IMR-90 (cell line): ENCODE data around the gene KLF12. TPM values are rescaled to one million over a fixed set of nuclear protein-coding genes. Genes with fewer than 3 reads are reported as not detected.

Experiments
- ATAC-seq: fragments of 200-7000 bp; cut with Tn5 transposase; 2 replicates; pipeline ENCODE4 v1.9.1; 2020; ENCODE audit warnings: low read depth, mild to moderate bottlenecking, moderate library complexity
- BruUV-seq: library from RNA; stranded (reverse); fragments of 400-500 nt; replicated peaks from 2 replicates; lab custom pipeline; 2021; lab: Mats Ljungman, UMichigan
- CTCF ChIA-PET: fragments of 300-600 bp; formaldehyde crosslinking; extraction: SDS; loops from one replicate; lab custom pipeline; 2021; ENCODE audit warnings: antibody characterized with exemption; lab: Yijun Ruan, JAX
- POLR2A ChIA-PET: fragments of 300-600 bp; sonication (Branson Sonifier 250); formaldehyde crosslinking; loops from one replicate; lab custom pipeline; 2022; ENCODE audit warnings: antibody characterized with exemption; ENCODE audit not compliant: unreplicated experiment; lab: Charles Lee
- DNase-seq: peaks from one replicate; pipeline ENCODE4 v3.0.0; 2013
- H2AFZ ChIP-seq: replicated peaks from 2 replicates; pipeline ENCODE3; 2013; ENCODE audit warnings: low read length, mild to moderate bottlenecking; ENCODE audit not compliant: poor library complexity
- H2AK5ac ChIP-seq: 2 replicates; pipeline ENCODE4 v1.6.1; 2013; ENCODE audit warnings: low read depth, low read length, inconsistent platforms
- H2AK9ac ChIP-seq: replicated peaks from 2 replicates; pipeline ENCODE3; 2013; ENCODE audit warnings: mild to moderate bottlenecking, low read depth, low read length, moderate library complexity; ENCODE audit not compliant: poor library complexity
- H2BK120ac ChIP-seq: 2 replicates; pipeline ENCODE4 v1.6.1; 2013; ENCODE audit warnings: low read depth, low read length, inconsistent platforms
- H2BK15ac ChIP-seq: 3 replicates; pipeline ENCODE4 v1.6.1; 2013; ENCODE audit warnings: low read depth, low read length, inconsistent platforms
- H2BK20ac ChIP-seq: 2 replicates; pipeline ENCODE4 v1.6.1; 2013; ENCODE audit warnings: low read depth, mild to moderate bottlenecking, inconsistent platforms, low read length, moderate library complexity
- H2BK5ac ChIP-seq: 2 replicates; pipeline ENCODE4 v1.6.1; 2013; ENCODE audit warnings: mild to moderate bottlenecking, low read depth, low read length, inconsistent platforms; ENCODE audit not compliant: poor library complexity, severe bottlenecking
- H3K14ac ChIP-seq: replicated peaks from 2 replicates; pipeline ENCODE4 v1.6.1; 2013; ENCODE audit warnings: low read depth, low read length, inconsistent platforms
- H3K18ac ChIP-seq: 2 replicates; pipeline ENCODE4 v1.6.1; 2013; ENCODE audit warnings: low read depth, low read length, control low read depth
- H3K23ac ChIP-seq: 2 replicates; pipeline ENCODE4 v1.6.1; 2013; ENCODE audit warnings: low read depth, low read length, inconsistent platforms
- H3K27ac ChIP-seq: 2 replicates; pipeline ENCODE4 v1.5.1; 2013; ENCODE audit warnings: mild to moderate bottlenecking, control low read depth, low read length; ENCODE audit not compliant: insufficient read depth
- H3K27me3 ChIP-seq: 2 replicates; pipeline ENCODE4 v1.6.1; 2013; ENCODE audit warnings: low read length; ENCODE audit not compliant: control insufficient read depth, insufficient read depth
- H3K36me3 ChIP-seq: 2 replicates; pipeline ENCODE4 v1.6.1; 2013; ENCODE audit warnings: low read length, mixed read lengths; ENCODE audit not compliant: control insufficient read depth, insufficient read depth
- H3K4ac ChIP-seq: 2 replicates; pipeline ENCODE4 v1.6.1; 2013; ENCODE audit warnings: low read depth, low read length, inconsistent platforms
- H3K4me1 ChIP-seq: 2 replicates; pipeline ENCODE4 v1.6.1; 2013; ENCODE audit warnings: low read length, mixed read lengths; ENCODE audit not compliant: control insufficient read depth, insufficient read depth
- H3K4me2 ChIP-seq: 2 replicates; pipeline ENCODE4 v1.6.1; 2013; ENCODE audit warnings: low read depth, mild to moderate bottlenecking, control low read depth, low read length, moderate library complexity
- H3K4me3 ChIP-seq: 2 replicates; pipeline ENCODE4 v1.5.1; 2013; ENCODE audit warnings: low read depth, mild to moderate bottlenecking, control low read depth, low read length, moderate library complexity; ENCODE audit not compliant: insufficient read depth
- H3K56ac ChIP-seq: 2 replicates; pipeline ENCODE4 v1.6.1; 2013; ENCODE audit warnings: low read length, inconsistent platforms; ENCODE audit not compliant: insufficient read depth; ENCODE audit errors: extremely low read depth
- H3K79me1 ChIP-seq, 2 experiments: 2 replicates each; pipeline ENCODE4 v1.6.1; 2013; ENCODE audit warnings: low read length in 2 of 2, inconsistent platforms in 1 of 2, low read depth in 1 of 2
- H3K9ac ChIP-seq: 2 replicates; pipeline ENCODE4 v1.6.1; 2013; ENCODE audit warnings: low read depth, low read length, control low read depth
- H3K9me1 ChIP-seq: 2 replicates; pipeline ENCODE4 v1.6.1; 2013; ENCODE audit warnings: low read length, inconsistent platforms; ENCODE audit not compliant: insufficient read depth
- H3K9me3 ChIP-seq: 2 replicates; pipeline ENCODE4 v1.6.1; 2013; ENCODE audit warnings: low read length; ENCODE audit not compliant: control insufficient read depth, insufficient read depth
- H4K20me1 ChIP-seq: 2 replicates; pipeline ENCODE4 v1.6.1; 2013; ENCODE audit warnings: low read length, inconsistent platforms; ENCODE audit not compliant: insufficient read depth
- H4K5ac ChIP-seq: 2 replicates; pipeline ENCODE4 v1.6.1; 2013; ENCODE audit warnings: mild to moderate bottlenecking, low read depth, low read length, control low read depth
- H4K8ac ChIP-seq, 2 experiments: 2 replicates each; pipeline ENCODE4 v1.6.1; 2013; ENCODE audit warnings: low read depth in 2 of 2, low read length in 2 of 2, control low read depth in 1 of 2, inconsistent platforms in 1 of 2
- H4K91ac ChIP-seq: 2 replicates; pipeline ENCODE4 v1.6.1; 2013; ENCODE audit warnings: low read depth, low read length, inconsistent platforms; ENCODE audit not compliant: insufficient read depth
- BHLHE40 ChIP-seq: fragments of 150-350 bp; IDR thresholded peaks from 2 replicates; pipeline ENCODE4 v1.6.1; 2016; ENCODE audit warnings: mild to moderate bottlenecking, low read depth, low read length
- MAFK ChIP-seq: IDR thresholded peaks from 2 replicates; pipeline ENCODE4 v1.6.1; 2012; ENCODE audit warnings: low read depth, low read length, improper control_type of control experiment
- SMC3 ChIP-seq: fragments of 150-350 bp; IDR thresholded peaks from 2 replicates; pipeline ENCODE4 v1.6.1; 2016; ENCODE audit warnings: low read depth, mild to moderate bottlenecking, antibody characterized with exemption, low read length, moderate library complexity
- WGBS, 2 experiments: methylation state at CpG; one replicate each; pipeline versions ENCODE4 v1.1.5 to v1.1.7; 2013; ENCODE audit warnings: missing lambda C conversion rate in 2 of 2; ENCODE audit not compliant: insufficient read length in 1 of 2; ENCODE audit errors: extremely low coverage in 2 of 2; 5-methylcytosine and 5-hydroxymethylcytosine counted together
- dilution Hi-C: fragments of 300-500 bp; cut with HindIII; formaldehyde crosslinking; loops from one replicate; pipeline ENCODE4 v1.14.3; 2018; ENCODE audit warnings: low sequenced_read_pairs; ENCODE audit not compliant: unreplicated experiment
- in situ Hi-C: fragments of 300-500 bp; cut with MboI; formaldehyde crosslinking; loops from 3 replicates; pipeline ENCODE4 v1.14.3; 2019; ENCODE audit warnings: low sequenced_read_pairs, inconsistent platforms, mixed read lengths
- intact Hi-C: fragments of 100-400 bp; cut with micrococcal nuclease; formaldehyde crosslinking; loops from 2 replicates; pipeline ENCODE4 v1.10.0; 2022
- polyA plus RNA-seq, 3 experiments: library from polyadenylated mRNA; depleted of rRNA; stranded (reverse); fragments of >200 nt; gene quantifications; 2 replicates each; pipeline ENCODE4 v1.2.3, GENCODE V29; 2012; ENCODE audit warnings: low replicate concordance in 1 of 3
- total RNA-seq: library from RNA; depleted of rRNA; stranded (reverse); fragments of >200 nt; gene quantifications from 2 replicates; pipeline ENCODE4 v1.2.3, GENCODE V29; 2012

The KLF12 gene
- total and polyA plus RNA-seq, 2 of the 4 experiments (the other 2 are of a cell fraction), result 8.8 to 44.8 TPM

- Histone ChIP-seq H4K8ac (no peak overlapping the region), H3K4me2 (no peak overlapping the region), H2AK9ac (no peak overlapping the region), H2AK5ac (no peak overlapping the region), H3K4ac (no peak overlapping the region; the same call in 1 of the 2 replicates), H2BK15ac (no peak overlapping the region), H3K27ac (no peak overlapping the region), H2BK120ac (no peak overlapping the region), H3K9me3 (no peaks in the 10 kb centered on the region), H3K9me1 (no peaks in the 10 kb centered on the region), H3K23ac (no peak overlapping the region), H3K27me3 (no peaks in the 10 kb centered on the region), H2AFZ (no peak overlapping the region), H4K5ac (no peak overlapping the region), H3K4me3 (no peak overlapping the region), H3K4me1 (peaks cover 6% of the 10 kb centered on the region; the same call in 1 of the 2 replicates), H3K18ac (no peak overlapping the region), H3K36me3 (no peaks in the 10 kb centered on the region), H3K79me1 (peaks cover 31 to 55% of the 10 kb centered on the region in 2 experiments), H4K20me1 (peaks cover 25% of the 10 kb centered on the region; the same call in 1 of the 2 replicates), H3K9ac (no peak overlapping the region), H2BK20ac (no peak overlapping the region), H4K91ac (no peak overlapping the region), H3K14ac (no peak overlapping the region), H2BK5ac (no peak overlapping the region), H3K56ac (no peak overlapping the region; the same call in 1 of the 2 replicates)
- no peak for TF ChIP-seq MAFK
- no peak for TF ChIP-seq SMC3
- TF ChIP-seq BHLHE40, result no peak
- in situ Hi-C loops, result no loop called here
- no TSS peak for BruUV-seq
- DNase-seq, result no peak
- no CpG with 5 or more reads among the region's 4 CpGs for WGBS, 2 experiments
- dilution Hi-C loops, result no loop called here
- intact Hi-C loops, result no loop called here
- no peak for ATAC-seq
- ChIA-PET CTCF (no interaction called here), POLR2A (no interaction called here)
Observed at GRCh38 chr13:74110053-74110452, 24.2 kb downstream of the KLF12 start.
